SK-N-MC (cell line): Measurements from ENCODE around the gene NF2.

Experiments used
- EZH2 ChIP-seq: fragments of 200-600 bp; sonication (generic); IDR thresholded peaks from one replicate; pipeline ENCODE4 v1.6.1; 2017; ENCODE audit warnings: antibody characterized with exemption
- FOXP2 ChIP-seq: optimal IDR thresholded peaks from 2 replicates; pipeline ENCODE3; 2011; ENCODE audit warnings: mild to moderate bottlenecking, moderate library complexity; ENCODE audit not compliant: insufficient read depth; ENCODE audit errors: extremely low read length, control extremely low read depth
- POLR2AphosphoS5 ChIP-seq: IDR thresholded peaks from 2 replicates; pipeline ENCODE4 v1.6.1; 2012; ENCODE audit warnings: mild to moderate bottlenecking, low read depth, low read length, borderline replicate concordance

- TF ChIP-seq POLR2AphosphoS5 (no peak), EZH2 (no peak), FOXP2 (no peak)
These were observed 109.8 kb downstream of the NF2 start for GRCh38 chr22:29713156-29713727.
